PC-3 (cell line): Measurements from ENCODE around the gene HLCS.

ENCODE experiments used
- CTCF ChIP-seq: fragments of 300-600 bp; sonication (generic); conservative IDR thresholded peaks from 2 replicates; pipeline ENCODE4 v1.5.1; 2017; ENCODE audit warnings: antibody characterized with exemption, low read depth, mild to moderate bottlenecking, low read length
- EZH2phosphoT487 ChIP-seq: fragments of 300-600 bp; sonication (generic); IDR thresholded peaks from 2 replicates; pipeline ENCODE4 v1.6.1; 2018; ENCODE audit warnings: mild to moderate bottlenecking, antibody characterized with exemption, low read length, borderline replicate concordance

- TF ChIP-seq EZH2phosphoT487 (no peak), CTCF (no peak)
Observed at GRCh38 chr21:36773117-36773516, 193.4 kb downstream of the HLCS start.
